Measurements from ENCODE around the gene KCNN3. TPM values are rescaled to one million over a fixed set of nuclear protein-coding genes. Genes with fewer than 3 reads are reported as not detected.

KCNN3 gene
- total RNA-seq, 4 donors from 2014 or later: 3.6 to 17.0 (median 12.4) TPM

DNA sequence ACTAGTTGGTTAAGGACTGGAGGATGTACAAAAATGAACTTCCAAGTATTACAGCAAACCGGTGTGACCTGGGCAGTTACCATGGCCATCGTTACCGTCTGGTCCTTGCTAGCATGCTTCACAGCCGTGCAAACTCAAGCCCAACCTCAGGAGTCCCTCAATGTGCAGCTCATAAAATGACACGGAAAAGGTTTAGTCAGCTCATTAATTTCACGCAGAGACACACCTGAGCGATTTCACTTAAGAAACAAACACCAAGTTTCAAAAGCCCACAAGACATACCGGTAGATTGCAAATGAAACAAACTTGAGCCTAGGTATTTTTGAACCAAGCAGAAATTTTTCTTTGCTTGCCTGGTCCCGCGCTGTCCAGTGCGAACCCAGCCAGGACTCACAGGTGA lies 157.1 kb downstream of the KCNN3 start:
- Histone ChIP-seq H3K36me3 (peaks cover 0 to 4% (median 0%) of the 10 kb centered on the region in 4 donors), H3K9me3 (no peaks in the 10 kb centered on the region), H3K27ac (replicated peaks in 1 of 4) (no peak overlapping the region), H3K4me3 (no peak overlapping the region), H3K27me3 (no peaks in the 10 kb centered on the region), H3K4me1 (peaks cover 12 to 27% (median 21%) of the 10 kb centered on the region in 4 donors)
- no peak for DNase-seq (ENCODE audit: extremely low spot score)
- intact Hi-C loops (cut with DNase I): no loop called here
- TF ChIP-seq POLR2AphosphoS5 (IDR thresholded peaks at IDR 0.05) (no peak), EP300 (IDR thresholded peaks at IDR 0.05) (no peak), POLR2A (IDR thresholded peaks at IDR 0.05; ENCODE audit: low read depth) (no peak)
- TF ChIP-seq, protein P1, sequence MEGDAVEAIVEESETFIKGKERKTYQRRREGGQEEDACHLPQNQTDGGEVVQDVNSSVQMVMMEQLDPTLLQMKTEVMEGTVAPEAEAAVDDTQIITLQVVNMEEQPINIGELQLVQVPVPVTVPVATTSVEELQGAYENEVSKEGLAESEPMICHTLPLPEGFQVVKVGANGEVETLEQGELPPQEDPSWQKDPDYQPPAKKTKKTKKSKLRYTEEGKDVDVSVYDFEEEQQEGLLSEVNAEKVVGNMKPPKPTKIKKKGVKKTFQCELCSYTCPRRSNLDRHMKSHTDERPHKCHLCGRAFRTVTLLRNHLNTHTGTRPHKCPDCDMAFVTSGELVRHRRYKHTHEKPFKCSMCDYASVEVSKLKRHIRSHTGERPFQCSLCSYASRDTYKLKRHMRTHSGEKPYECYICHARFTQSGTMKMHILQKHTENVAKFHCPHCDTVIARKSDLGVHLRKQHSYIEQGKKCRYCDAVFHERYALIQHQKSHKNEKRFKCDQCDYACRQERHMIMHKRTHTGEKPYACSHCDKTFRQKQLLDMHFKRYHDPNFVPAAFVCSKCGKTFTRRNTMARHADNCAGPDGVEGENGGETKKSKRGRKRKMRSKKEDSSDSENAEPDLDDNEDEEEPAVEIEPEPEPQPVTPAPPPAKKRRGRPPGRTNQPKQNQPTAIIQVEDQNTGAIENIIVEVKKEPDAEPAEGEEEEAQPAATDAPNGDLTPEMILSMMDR (IDR thresholded peaks at IDR 0.05): no peak
- WGBS: 94% methylated on average over 11 of the region's 11 CpGs

DNA sequence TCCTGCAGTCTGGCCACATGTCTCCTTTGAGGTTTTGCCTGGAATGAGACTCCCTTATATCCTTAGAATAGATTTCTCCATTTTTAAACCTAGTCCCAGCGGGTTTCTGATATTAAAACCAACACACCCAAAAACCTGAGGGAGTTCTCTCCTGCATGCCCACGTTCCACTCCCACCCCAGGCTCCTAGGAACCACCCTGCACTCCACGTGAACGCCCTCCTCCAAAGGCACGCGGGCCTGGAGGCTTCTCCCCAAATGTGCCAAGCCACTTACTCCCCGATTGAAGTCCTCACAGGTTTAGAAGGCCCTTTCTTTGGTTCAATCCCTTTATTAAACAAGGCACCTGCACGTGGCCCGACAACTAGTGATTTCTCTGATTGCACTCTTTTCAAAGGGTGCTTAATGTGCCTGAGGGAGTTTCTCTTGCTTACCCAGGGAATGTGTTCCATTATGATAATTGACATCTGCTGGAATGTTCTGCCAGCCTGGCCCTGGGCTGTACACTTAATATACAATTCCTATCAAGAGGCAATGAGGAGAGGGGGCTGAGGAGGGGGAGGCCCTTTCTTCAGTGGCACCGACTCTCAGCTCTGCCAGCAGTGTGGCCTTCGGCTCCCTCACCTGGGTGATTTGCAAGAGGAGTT lies 157.8 kb downstream of the KCNN3 start:
- no peaks in the 10 kb centered on the region for H3K9me3 ChIP-seq

DNA sequence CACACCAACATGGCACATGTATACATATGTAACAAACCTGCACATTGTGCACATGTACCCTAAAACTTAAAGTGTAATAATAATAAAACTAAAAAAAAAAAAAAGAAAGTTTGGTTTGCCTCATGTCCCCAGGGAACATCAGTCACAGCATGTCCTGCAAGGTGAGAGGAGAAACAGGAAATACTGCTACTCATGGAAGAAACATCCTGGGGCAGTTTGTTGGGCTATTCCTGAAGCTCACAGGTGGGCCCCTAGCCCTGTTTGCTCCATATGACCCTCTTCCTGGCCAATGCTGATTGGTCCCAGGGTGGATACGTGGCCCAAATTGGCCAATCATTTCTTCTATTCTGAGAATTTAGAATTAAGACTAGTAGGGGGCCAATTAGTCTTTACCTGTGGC lies 158.7 kb downstream of the KCNN3 start:
- Histone ChIP-seq H3K36me3 (peaks cover 0 to 4% (median 0%) of the 10 kb centered on the region in 4 donors), H3K4me1 (peaks cover 10 to 18% (median 15%) of the 10 kb centered on the region in 4 donors), H3K27ac (replicated peaks in 1 of 4) (no peak overlapping the region), H3K4me3 (no peak overlapping the region), H3K9me3 (no peaks in the 10 kb centered on the region), H3K27me3 (no peaks in the 10 kb centered on the region)
- intact Hi-C loops (cut with DNase I): no loop called here
- TF ChIP-seq POLR2A (IDR thresholded peaks at IDR 0.05; ENCODE audit: low read depth) (no peak), POLR2AphosphoS5 (IDR thresholded peaks at IDR 0.05) (no peak), EP300 (IDR thresholded peaks at IDR 0.05) (no peak)
- TF ChIP-seq, protein P1 (IDR thresholded peaks at IDR 0.05): no peak
- no peak for DNase-seq (ENCODE audit: extremely low spot score)
- 86% methylated on average over 1 of the region's 1 CpG for WGBS

More for the DNA sequence above, 157.8 kb downstream of the KCNN3 start:
- 91% methylated on average over 11 of the region's 11 CpGs for WGBS
- Histone ChIP-seq H3K4me1 (peaks cover 12 to 23% (median 16%) of the 10 kb centered on the region in 4 donors), H3K27ac (replicated peaks in 1 of 4) (no peak overlapping the region), H3K4me3 (no peak overlapping the region), H3K36me3 (peaks cover 0 to 4% (median 0%) of the 10 kb centered on the region in 4 donors), H3K27me3 (no peaks in the 10 kb centered on the region)
- TF ChIP-seq EP300 (IDR thresholded peaks at IDR 0.05): no peak
- no peak for TF ChIP-seq POLR2A (IDR thresholded peaks at IDR 0.05; ENCODE audit: low read depth)
- TF ChIP-seq, protein P1 (IDR thresholded peaks at IDR 0.05): no peak
- no peak for TF ChIP-seq POLR2AphosphoS5 (IDR thresholded peaks at IDR 0.05)
- intact Hi-C loops (cut with DNase I): no loop called here
- DNase-seq (ENCODE audit: extremely low spot score): no peak

DNA sequence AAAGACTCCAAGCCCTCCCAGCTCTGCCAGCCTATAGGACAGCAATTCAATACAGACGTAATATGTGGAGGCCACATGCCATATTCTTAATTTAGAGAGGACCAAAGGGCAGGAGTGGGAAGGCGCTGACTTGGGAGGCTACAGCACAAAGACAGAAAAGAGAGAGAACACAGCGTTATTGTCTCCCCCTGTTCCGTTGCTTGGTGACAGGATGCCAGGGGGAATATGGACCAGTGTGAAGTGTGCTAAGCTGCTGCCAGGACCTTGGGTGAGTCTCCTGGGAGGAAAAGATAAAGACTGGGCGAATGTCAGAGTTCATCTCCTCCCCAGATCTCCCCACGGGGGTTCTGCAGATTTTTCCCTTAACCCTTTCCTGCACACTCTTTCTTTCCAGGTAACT lies 160.0 kb downstream of the KCNN3 start:
- no peak overlapping the region for H3K27ac ChIP-seq (replicated peaks in 1 of 4)
- peaks cover 3 to 6% (median 4%) of the 10 kb centered on the region in 4 donors for H3K4me1 ChIP-seq
- H3K9me3 ChIP-seq: no peaks in the 10 kb centered on the region
- no peaks in the 10 kb centered on the region for H3K27me3 ChIP-seq
- TF ChIP-seq EP300 (IDR thresholded peaks at IDR 0.05) (no peak), POLR2AphosphoS5 (IDR thresholded peaks at IDR 0.05) (no peak), POLR2A (IDR thresholded peaks at IDR 0.05; ENCODE audit: low read depth) (no peak)
- TF ChIP-seq, protein P1 (IDR thresholded peaks at IDR 0.05): no peak
- DNase-seq (ENCODE audit: extremely low spot score): no peak
- H3K36me3 ChIP-seq: peaks cover 0 to 4% (median 0%) of the 10 kb centered on the region in 4 donors
- intact Hi-C loops (cut with DNase I): no loop called here
- no peak overlapping the region for H3K4me3 ChIP-seq
- WGBS: 74% methylated on average over 6 of the region's 6 CpGs

Measured in esophagus muscularis mucosa (tissue), 4 donors.